ENCODE data around the gene ACO1.
A peak's percentile ranks its signal among the peaks of the same experiment; 100 is the strongest.
"Not testable (repeated sequence)": the region's sequence is repeated elsewhere in the genome, so short reads cannot be mapped to it uniquely, and the experiment has no call there.

The ACO1 gene

GRCh38 chr9:32384364-32385151 lies at the start of gene ACO1:
ACO1 (plus strand) TSS chr9:32384643; CDS start chr9:32405507, 20,864 bp downstream.
- H3K4me3 ChIP-seq (ENCODE audit: low read depth, low read length), result peak within 1 kb of the TSS; percentile 75

- H3K4me3 ChIP-seq (ENCODE audit: low read depth, low read length), result no peak overlapping the region
These were observed 49.2 kb upstream of the ACO1 start for GRCh38 chr9:32334916-32335895.

- H3K4me3 ChIP-seq (ENCODE audit: low read depth, low read length), result no peak overlapping the region
These were observed 45.0 kb upstream of the ACO1 start for GRCh38 chr9:32339424-32339823.

GRCh38 chr9:32340361-32340760 lies 44.1 kb upstream of the ACO1 start:
- no peak overlapping the region for H3K4me3 ChIP-seq (ENCODE audit: low read depth, low read length)

GRCh38 chr9:32344551-32345182 lies 39.8 kb upstream of the ACO1 start:
- H3K4me3 ChIP-seq (ENCODE audit: low read depth, low read length), result no peak overlapping the region

- no peak overlapping the region for H3K4me3 ChIP-seq (ENCODE audit: low read depth, low read length)
These were observed 39.2 kb upstream of the ACO1 start for GRCh38 chr9:32345243-32345642.

- H3K4me3 ChIP-seq (ENCODE audit: low read depth, low read length), result no peak overlapping the region
These were observed 36.9 kb upstream of the ACO1 start for GRCh38 chr9:32347571-32347970.

GRCh38 chr9:32348106-32348695 lies 36.2 kb upstream of the ACO1 start:
- no peak overlapping the region for H3K4me3 ChIP-seq (ENCODE audit: low read depth, low read length)

- no peak overlapping the region for H3K4me3 ChIP-seq (ENCODE audit: low read depth, low read length)
These were observed 35.4 kb upstream of the ACO1 start for GRCh38 chr9:32349013-32349412.

GRCh38 chr9:32350682-32351081 lies 33.8 kb upstream of the ACO1 start:
- no peak overlapping the region for H3K4me3 ChIP-seq (ENCODE audit: low read depth, low read length)

- no peak overlapping the region for H3K4me3 ChIP-seq (ENCODE audit: low read depth, low read length)
These were observed 32.6 kb upstream of the ACO1 start for GRCh38 chr9:32351845-32352244.

GRCh38 chr9:32353476-32353875 lies 31.0 kb upstream of the ACO1 start:
- H3K4me3 ChIP-seq (ENCODE audit: low read depth, low read length), result not testable (repeated sequence)

GRCh38 chr9:32359452-32359851 lies 25.0 kb upstream of the ACO1 start:
- no peak overlapping the region for H3K4me3 ChIP-seq (ENCODE audit: low read depth, low read length)

- H3K4me3 ChIP-seq (ENCODE audit: low read depth, low read length), result no peak overlapping the region
These were observed 23.3 kb upstream of the ACO1 start for GRCh38 chr9:32360983-32361673.

- no peak overlapping the region for H3K4me3 ChIP-seq (ENCODE audit: low read depth, low read length)
These were observed 13.2 kb upstream of the ACO1 start for GRCh38 chr9:32371279-32371678.

GRCh38 chr9:32371679-32372078 lies 12.8 kb upstream of the ACO1 start:
- no peak overlapping the region for H3K4me3 ChIP-seq (ENCODE audit: low read depth, low read length)

GRCh38 chr9:32376285-32376684 lies 8.2 kb upstream of the ACO1 start:
- H3K4me3 ChIP-seq (ENCODE audit: low read depth, low read length), result no peak overlapping the region

GRCh38 chr9:32378496-32378895 lies 5.9 kb upstream of the ACO1 start:
- H3K4me3 ChIP-seq (ENCODE audit: low read depth, low read length), result no peak overlapping the region

- no peak overlapping the region for H3K4me3 ChIP-seq (ENCODE audit: low read depth, low read length)
These were observed 5.3 kb upstream of the ACO1 start for GRCh38 chr9:32378993-32379729.

- H3K4me3 ChIP-seq (ENCODE audit: low read depth, low read length), result no peak overlapping the region
These were observed 3.5 kb upstream of the ACO1 start for GRCh38 chr9:32380944-32381343.
